ENCODE data around the gene BTRC.

DNA sequence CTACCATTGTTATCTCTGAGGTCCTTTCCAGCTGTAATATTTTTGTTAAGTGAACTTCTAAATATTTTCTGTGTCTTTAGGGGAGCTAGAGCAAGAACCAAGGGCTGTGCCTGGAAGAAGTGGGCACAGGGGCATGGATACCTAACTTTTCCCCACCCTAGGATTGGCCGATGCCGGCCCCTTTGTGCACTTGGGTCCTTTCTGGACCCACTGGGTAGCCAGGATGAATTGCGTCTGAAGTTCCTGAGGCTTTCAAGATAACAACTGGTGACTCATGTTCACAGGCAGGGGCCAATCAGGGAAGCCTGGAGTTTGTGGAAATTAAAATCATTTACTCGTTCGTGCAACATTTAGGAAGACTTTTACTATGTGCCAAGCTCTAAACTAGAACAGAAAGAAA is 234.9 kb downstream of the BTRC start:
- TF ChIP-seq, protein P1, sequence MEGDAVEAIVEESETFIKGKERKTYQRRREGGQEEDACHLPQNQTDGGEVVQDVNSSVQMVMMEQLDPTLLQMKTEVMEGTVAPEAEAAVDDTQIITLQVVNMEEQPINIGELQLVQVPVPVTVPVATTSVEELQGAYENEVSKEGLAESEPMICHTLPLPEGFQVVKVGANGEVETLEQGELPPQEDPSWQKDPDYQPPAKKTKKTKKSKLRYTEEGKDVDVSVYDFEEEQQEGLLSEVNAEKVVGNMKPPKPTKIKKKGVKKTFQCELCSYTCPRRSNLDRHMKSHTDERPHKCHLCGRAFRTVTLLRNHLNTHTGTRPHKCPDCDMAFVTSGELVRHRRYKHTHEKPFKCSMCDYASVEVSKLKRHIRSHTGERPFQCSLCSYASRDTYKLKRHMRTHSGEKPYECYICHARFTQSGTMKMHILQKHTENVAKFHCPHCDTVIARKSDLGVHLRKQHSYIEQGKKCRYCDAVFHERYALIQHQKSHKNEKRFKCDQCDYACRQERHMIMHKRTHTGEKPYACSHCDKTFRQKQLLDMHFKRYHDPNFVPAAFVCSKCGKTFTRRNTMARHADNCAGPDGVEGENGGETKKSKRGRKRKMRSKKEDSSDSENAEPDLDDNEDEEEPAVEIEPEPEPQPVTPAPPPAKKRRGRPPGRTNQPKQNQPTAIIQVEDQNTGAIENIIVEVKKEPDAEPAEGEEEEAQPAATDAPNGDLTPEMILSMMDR (IDR thresholded peaks at IDR 0.05), result no peak
- no peak for TF ChIP-seq ZFX (IDR thresholded peaks at IDR 0.05; ENCODE audit: borderline replicate concordance)
